ENCODE results near the gene MYO16.

Gene MYO16

DNA sequence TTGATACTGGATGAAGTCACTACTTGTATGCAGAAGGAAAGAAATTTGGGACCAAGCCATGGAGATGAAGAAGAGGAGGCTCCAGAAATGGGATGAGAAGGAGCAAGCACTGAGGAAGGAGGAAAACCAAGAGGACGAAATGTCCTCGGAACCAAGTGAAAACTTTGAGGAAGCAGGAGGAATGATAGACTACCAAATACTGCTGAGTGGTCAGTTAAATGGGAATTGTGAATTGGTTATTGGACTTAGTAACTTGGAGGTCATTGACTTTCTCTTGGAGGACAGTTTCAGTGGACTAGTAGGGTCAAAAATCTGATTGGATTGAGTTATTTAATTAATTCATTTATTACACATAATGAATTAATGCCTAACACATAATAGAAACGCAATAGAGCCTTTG lies 167.9 kb downstream of the MYO16 start:
- DNase-seq (ENCODE audit: low read depth) = no peak

DNA sequence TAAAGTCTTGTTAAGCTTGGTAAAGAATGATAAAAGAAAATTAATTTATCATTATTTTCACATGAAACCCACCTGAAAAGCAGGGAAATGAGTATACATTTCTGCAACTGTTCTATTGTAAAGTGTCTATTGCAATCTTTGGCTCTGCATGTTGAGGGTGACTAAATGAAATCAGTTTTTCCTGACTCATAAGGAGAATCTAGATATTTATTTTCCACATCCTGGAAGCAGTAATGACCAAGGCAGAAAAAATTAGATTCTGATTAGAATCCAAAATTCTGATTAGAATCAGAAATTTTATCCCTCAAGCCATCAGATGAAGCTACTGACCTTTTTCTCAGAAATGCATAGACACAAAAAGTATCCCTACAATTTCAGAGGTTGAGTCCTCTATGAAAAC lies 178.4 kb downstream of the MYO16 start:
- DNase-seq (ENCODE audit: low read depth) = no peak

DNA sequence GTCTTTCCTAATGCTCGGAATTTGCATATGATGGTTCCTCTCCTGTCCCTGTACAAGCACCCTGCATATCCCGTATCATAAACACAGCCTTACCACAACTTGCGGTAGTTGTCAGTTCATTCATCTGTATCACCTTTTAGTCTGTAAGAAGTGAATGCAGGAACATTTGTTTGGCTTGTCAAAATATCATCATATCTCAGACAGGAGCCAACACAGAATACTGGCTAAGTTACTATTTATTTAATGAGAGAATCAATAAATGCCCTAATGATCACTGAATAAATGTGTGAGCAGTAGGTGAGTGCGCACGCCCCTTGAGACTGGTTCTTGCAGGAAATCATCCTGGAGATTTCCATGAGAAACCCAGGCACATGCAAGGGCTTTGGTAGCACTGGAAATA lies 182.8 kb downstream of the MYO16 start:
- no peak for DNase-seq (ENCODE audit: low read depth)

DNA sequence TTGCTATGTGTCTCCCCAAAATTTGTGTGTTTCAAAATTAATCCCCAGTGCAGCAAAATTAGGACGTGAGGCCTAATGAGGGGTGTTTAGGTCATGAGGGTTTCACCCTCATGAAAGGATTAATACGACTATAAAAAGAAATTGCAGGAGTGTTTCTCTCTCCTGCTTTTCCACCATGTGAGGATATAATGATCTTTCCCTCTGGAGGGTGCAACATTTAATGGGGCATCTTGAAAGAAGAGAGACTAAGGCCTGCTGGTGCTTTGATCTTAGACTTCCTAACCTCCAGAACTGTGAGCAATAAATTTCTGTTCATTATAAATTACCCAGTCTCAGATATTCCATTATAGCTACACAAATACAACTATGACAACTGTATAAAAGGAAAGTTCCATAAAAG lies 183.2 kb downstream of the MYO16 start:
- no peak for DNase-seq (ENCODE audit: low read depth)

DNA sequence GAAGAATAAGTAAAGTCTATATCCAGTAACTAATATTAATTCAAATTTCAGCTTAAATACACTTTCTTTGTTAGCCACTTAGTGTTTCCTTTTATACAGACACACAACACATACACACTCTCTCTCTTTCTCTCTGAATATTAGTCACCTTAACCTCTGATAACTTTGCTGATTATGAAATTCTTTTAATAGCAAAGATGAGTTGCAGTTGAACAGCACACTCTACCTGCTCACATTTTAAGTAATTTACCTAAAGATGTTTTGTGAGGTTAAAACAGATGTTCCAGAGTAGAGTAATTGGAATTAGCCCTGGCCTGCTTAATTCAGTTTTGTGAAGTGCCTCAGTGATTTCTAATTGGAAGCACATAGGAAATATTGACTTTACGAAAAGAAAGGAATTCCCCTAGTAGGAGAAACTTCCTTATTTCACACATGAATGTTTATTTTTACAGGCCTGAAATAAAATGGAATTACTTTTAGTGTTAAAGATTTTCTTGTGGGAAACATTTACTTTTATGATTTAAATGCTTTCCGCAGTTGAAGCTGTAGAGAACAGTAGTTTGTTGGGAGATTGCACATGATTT lies 184.3 kb downstream of the MYO16 start:
- DNase-seq (ENCODE audit: low read depth) = no peak

DNA sequence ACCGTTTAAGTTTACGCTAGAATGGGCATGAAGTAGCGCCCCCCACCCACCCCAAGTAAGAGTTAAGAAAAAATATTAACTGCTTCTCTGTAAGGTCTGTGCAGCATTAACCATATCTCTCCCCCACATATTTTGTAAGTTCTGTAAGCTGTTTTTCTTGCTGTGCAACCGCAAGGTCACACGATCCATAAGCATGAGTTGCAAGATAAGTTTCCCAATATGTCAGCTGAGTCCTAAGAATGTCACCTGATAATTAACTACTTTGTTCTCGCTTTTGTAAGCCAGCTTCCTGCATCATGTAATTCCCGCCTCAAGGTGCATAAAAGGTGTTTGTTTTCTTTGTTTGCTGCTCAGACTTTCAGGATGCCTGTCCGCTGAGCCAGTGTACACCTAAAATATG lies 187.0 kb downstream of the MYO16 start:
- no peak for DNase-seq (ENCODE audit: low read depth)

DNA sequence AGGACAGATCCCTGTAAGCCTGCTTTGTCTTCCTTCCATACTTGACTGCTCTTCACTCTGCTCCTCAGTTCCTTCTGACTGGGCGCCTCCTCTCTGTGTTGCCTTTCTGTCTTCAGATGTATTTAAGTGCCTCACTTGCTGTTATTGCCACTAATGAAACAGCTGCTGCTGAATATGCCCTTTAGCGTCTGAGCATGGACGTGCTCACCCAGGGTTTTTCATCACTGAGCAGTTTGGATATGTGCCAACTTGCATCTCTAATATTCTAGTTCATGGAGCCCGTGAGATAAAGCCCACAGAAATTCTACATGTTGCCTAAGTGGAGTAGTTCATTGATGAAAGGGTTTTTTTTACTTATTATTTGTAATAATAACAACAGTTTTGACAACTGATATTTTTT lies 198.2 kb downstream of the MYO16 start:
- DNase-seq (ENCODE audit: low read depth) = no peak

DNA sequence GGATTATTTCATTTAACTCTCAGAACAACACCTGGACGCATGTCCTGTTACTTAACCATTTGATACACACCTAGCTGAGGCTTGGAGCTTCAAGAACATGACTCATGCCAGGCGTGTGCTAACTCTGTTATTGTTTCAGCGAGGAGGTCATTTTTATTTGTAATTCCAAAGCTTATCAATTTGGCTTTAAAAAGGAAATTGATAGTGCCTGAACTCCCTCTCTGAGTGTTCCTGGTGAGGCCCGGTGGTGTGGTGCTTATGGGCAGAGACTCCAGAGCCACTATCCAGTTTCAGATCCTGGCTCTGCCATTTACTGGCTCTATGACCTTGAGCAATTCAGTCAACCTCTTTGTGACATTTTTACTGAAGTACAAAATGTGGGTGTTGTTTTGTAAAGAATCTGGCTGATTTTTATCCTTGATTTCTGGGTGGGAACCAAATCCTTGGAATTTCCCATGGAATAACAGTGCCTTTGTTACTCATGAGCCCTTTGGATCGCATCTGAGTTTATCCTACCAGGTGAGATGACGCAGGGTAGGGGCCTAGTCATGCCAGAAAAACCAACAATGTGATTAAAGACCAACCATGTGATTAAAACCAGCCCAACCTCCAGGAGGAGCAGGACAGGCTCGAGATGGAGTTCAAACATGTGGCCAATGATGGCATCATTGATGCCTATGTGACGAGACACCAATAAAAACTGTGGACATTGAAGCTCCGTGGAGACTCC lies 198.8 kb downstream of the MYO16 start:
- no peak for DNase-seq (ENCODE audit: low read depth)

DNA sequence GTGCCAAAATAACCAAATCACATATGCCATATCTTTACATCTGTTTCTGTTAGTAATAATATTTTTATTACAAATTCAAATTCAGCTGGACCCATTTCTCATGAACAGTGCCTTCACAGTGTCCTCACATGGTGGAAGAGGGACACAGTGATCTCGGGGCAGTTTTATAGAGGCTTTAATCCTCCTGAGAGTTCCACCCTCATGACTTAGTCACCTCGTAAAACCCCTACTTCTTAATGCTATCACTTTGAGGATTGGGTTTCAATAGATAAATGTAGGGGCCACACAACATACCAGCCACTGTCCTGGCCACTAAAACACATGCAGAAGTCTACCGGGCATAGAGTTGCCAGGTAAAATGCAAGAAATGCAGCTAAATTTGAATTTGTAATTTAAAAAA lies 201.5 kb downstream of the MYO16 start:
- no peak for DNase-seq (ENCODE audit: low read depth)

DNA sequence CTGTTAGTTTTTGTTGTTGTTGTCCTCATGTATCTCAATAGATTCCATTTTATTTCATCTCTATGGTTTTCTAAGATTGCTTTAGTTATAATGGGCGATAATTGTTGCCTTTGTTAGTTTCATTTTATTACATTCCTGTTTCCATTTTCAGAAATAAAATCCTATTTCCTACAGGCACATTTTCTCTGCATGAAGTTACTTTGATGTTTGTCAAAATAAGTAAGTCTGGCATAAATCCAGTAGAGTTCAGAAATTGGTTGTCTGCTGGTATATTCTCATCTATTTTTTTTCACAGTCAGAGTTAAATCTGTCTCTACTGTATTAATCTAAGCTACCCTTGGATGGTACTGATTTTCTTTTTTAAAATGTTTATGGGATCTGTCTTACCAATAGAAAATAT lies 204.1 kb downstream of the MYO16 start:
- DNase-seq (ENCODE audit: low read depth) = no peak

DNA sequence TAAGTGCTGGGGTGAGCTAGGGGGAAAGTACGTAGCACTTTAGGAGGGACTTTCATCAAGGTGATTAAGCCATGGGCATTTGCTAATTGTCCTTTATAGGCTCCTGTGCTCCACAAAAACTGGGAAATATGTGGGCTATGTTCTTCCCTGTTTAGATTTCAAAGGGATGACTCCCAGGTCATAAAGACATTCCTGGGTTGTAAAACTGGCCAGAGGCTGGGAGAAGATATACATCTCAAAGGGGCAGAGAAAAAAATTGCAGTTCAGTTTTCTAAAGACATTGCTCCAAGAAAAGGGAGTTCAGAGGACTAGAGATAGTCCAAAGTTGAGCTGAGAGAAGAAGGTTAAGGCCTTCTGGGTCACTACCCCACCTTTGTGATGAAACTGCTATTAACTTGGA lies 204.8 kb downstream of the MYO16 start:
- DNase-seq (ENCODE audit: low read depth) = no peak

DNA sequence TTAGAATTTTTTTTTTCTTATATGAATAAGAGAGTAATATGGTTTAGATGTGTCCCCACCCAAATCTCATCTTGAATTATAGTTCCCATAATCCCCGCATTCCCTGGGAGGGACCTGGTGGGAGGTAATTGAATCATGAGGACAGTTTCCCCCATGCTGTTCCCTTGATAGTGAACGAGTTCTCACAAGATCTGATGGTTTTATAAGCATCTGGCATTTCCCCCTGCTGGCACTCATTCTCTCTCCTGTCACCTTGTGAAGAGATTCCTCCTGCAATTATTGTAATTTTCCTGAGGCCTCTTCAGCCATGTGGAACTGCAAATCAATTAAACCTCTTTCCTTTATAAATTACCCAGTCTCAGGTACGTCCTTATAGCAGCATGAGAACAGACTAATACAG lies 205.7 kb downstream of the MYO16 start:
- DNase-seq (ENCODE audit: low read depth) = no peak

DNA sequence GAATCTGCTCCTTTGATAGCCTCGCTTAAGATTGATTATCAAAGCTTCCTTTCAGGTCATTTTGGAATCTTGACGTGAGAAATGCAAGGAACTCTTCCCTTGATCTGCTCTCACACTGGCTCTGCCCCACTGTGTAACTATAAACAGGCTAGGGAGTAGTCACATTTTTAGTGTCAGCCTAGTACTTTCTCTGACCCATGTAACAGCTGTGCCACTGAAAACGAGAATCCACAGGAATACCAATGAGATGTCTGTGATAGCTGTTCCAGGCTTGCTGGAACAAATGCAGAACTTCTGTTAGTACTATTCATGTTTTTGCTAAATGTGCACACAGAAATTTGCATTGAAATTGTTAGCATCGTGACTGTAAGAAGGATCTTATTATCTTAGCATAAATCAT lies 221.3 kb downstream of the MYO16 start:
- DNase-seq (ENCODE audit: low read depth) = no peak

DNA sequence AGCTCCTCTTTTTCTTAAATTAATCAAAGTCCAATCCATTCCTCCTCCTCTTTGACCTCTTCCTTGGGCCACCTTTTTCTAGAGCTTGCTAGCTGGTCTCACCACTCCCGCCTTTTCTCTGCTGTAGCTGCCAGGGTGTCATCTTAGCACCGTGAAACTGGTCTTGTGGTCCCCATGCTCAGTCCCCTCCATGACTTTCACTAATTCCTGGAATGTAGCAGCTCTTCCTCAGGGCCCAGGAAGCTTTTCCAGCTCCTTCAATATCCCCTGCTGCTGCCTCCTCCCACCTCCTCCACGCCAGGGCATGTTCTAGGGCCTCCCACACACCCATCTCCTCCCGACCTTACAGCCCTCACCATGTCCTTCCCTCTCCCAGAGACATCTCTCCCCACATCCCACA lies 222.2 kb downstream of the MYO16 start:
- DNase-seq (ENCODE audit: low read depth) = no peak

DNA sequence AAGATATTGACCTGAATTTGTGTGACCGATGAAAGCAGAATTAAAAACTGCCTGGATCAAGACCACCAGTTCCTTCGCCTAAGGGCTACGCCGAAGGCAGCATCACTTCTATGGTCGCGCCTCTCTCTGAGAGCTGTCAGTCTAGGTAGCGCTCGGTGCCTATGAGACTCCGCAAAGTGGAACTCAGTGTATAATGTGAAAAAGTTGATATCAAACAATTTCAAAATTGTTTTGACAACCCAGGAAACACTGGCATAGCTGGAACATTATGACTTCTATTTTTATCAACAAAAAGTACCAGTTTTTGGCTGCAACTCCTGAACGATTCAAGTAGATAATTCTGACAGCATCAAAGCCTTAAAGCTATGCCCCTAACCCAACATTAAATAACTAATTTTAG lies 223.6 kb downstream of the MYO16 start:
- no peak for DNase-seq (ENCODE audit: low read depth)

DNA sequence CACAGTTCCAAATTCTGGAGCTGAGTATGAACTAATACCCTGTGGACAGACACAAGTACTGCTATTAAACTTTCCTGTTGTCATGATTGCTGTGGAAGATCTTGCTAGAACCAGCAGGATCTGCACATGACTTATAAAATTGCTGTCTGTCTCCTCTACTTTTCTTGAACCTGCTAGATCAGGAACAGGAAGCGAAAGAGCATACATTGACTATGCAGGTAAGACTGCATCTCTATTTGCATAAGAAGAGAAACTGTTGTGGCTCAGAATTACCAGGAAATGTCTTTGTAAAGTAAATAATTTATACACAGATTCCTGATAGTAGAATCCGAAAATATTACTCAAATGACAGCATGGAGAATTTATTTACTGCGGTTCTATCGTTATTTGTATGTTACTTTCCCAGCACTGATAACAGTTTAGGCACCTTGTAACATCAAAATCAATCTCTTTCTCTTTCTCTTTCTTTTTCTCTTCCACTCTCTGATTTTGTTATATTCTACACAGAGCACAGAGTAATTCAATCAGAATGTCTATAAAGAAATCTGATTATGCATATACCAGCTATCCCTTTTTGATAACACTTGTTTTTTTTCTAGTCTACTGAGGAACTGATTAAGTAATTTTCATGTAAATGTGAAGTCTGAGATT lies 226.5 kb downstream of the MYO16 start:
- DNase-seq (ENCODE audit: low read depth) = no peak

DNA sequence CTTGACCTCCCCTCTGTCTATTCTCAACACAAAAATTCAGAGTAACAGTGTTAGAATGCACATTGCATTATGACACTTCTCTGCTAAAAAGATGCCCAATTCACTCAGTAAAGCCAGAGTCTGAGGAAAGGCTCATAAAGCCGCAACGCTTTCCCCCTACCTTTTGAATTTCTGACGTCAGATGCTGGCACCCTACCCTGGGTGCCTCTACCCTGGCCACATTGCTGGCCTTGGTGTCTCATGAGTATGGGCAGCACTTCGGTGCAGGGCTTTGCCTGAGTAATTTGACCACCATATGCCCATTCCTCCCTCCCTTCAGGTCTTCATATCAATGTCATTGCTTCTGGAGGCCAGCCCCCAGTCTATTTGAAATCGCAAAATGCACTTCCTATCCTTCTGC lies 229.3 kb downstream of the MYO16 start:
- no peak for DNase-seq (ENCODE audit: low read depth)

DNA sequence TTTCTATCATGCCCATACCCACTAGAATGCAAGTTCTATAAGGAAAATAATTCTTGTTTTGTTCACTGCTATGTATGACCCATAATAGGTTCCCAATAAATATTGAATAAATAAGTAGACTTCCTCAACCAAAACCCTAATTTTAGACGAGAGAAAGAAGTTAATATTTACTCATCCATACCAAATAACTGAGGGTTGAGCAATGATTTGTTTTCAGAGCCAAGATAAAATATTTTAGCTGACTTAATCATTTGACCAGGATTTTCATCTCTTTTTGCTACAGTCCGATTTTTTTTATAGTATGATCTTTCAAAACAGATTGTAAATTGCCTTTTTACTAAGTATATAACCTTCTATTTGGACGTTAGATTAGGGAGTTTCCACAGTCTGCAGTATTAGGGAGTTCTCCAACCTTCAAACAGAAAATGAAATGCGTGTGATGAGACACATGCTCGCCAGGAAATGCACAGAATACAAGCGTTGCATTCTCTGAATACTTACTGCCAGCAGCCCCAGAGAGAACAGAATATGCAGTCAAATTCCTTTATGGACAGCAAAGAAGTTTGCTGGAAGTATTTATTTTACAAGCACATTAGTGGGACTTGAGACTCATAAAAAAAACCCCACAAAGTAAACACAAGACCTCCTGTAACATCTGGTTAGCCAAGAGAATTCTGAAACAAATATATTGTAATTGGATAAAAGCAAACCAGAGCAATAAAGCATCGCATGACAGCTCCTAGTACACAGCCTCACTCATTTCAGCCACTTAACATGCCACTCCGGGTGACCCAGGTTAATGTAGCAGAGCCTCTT lies 230.0 kb downstream of the MYO16 start:
- no peak for DNase-seq (ENCODE audit: low read depth)

DNA sequence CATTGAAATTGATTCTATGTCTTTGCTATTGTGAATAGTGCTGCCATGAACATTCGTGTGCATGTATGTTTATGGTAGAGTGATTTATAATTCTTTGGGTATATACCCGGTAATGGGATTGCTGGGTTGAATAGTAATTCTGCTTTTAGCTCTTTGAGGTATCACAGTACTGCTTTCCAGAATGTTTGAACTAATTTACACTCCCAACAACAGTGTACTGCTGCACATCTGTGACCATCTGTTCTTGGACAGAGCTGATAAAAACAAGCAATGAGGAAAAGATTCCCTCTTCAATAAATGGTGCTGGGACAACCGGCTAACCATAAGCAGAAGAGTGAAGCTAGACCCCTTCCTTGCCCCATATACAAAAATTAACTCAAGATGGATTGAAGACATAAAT lies 231.0 kb downstream of the MYO16 start:
- no peak for DNase-seq (ENCODE audit: low read depth)

DNA sequence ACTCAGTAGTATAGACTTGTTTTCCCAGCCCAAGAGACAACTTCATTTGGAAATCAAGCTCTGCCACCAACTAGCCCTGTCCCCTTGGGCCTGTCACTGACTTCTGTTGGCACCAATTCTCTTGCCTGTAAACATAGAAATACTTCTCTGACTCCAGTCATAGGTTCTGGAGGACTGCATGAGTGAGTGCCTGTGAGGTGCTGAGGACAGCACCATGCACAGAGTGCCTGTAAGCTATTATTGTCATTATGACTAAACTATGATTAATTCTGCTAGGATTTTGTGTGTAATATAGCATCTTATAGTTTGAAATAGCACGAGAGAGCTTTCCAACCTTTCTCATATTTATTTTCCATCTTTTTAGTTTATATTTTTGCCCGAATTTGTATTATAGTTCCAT lies 247.9 kb downstream of the MYO16 start:
- no peak for DNase-seq (ENCODE audit: low read depth)

DNA sequence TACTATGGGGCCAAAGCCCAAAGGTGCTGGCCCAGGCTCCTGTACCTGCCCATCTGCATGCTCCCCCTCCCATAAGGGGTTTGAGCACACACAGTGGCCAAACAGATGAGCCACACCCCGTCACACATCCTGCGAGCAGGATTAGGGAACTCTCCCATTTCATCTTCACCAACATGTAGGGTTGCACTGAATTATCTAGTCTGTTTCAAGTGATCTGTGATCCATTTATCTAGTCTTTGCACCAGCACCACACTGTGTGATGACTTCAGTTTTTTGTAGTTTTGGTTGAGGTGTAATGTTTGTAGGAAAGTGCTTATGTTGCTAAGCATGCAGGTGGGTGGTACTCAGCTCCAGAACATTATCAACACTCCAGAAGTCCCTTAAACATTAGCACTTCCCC lies 249.3 kb downstream of the MYO16 start:
- DNase-seq (ENCODE audit: low read depth) = no peak

DNA sequence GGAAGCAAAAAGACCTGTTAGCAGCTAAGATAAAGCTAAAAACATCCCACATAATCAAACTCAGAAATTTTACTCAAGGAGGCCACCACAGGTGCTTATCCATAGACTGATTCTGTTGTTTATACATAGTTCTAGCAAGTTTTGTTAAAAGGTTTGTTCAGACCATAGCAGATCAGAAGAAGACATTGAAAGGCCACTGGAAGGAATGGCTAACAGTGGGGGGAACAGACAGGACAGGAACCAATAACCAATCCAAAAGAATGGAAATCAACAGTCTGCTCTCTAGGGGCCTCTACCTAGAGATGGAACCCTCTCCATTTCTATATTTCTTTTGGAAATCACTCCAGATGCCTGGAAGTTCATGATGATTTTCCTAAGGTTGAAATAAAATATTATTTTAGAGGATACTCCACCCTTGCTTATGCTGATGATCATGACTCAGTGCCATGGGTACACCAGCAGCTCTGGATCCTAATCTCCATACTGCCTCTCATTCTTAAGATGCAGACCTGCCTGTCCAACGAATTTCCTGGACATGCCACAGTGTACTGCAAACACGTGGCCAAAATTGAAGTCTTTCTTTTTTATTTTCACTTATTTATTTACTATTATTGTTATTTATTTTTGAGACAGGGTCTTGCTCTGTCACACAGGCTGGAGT lies 260.0 kb downstream of the MYO16 start:
- DNase-seq (ENCODE audit: low read depth) = no peak

All from stimulated activated CD8-positive, alpha-beta memory T cell treated with anti-CD3 and anti-CD28 coated beads, Interleukin-12 subunit alpha, Interleukin-12 subunit beta, amount 100 ng/mL, for 4 hours (primary cell).